Neural cell (in vitro differentiated cells): ENCODE results near the gene MTNR1B. TPM values are rescaled to one million over a fixed set of nuclear protein-coding genes. Genes with fewer than 3 reads are reported as not detected.

Experiments used
- H2AFZ ChIP-seq: fragments of 200-600, 300-800 bp; sonication (generic), shearing (Covaris generic); 2 replicates; pipeline ENCODE4 v1.6.0; 2014; ENCODE audit warnings: low read depth, mild to moderate bottlenecking, antibody characterized with exemption, low read length, moderate library complexity
- H3F3A ChIP-seq: fragments of 200-600 bp; shearing (Covaris generic); 2 replicates; pipeline ENCODE4 v1.6.1; 2016; ENCODE audit warnings: mild to moderate bottlenecking, moderate library complexity, mixed read lengths, antibody characterized with exemption, low read length; ENCODE audit not compliant: insufficient read depth, poor library complexity, severe bottlenecking
- H3K27ac ChIP-seq: fragments of 200-600, 300-800 bp; sonication (generic), shearing (Covaris generic); 2 replicates; pipeline ENCODE4 v1.5.1; 2014; ENCODE audit warnings: mild to moderate bottlenecking, low read length, moderate library complexity
- H3K27me3 ChIP-seq: fragments of 300-800, 200-600 bp; sonication (generic), shearing (Covaris generic); 2 replicates; pipeline ENCODE4 v1.6.0; 2014; ENCODE audit warnings: mild to moderate bottlenecking, low read depth, low read length, moderate library complexity; ENCODE audit not compliant: insufficient read depth
- H3K36me3 ChIP-seq: fragments of 300-800, 200-600 bp; sonication (generic), shearing (Covaris generic); 2 replicates; pipeline ENCODE4 v1.5.1; 2014; ENCODE audit warnings: mild to moderate bottlenecking, antibody characterized with exemption, low read length, moderate library complexity; ENCODE audit not compliant: insufficient read depth
- H3K4me2 ChIP-seq: fragments of 300-800, 200-600 bp; sonication (generic), shearing (Covaris generic); 2 replicates; pipeline ENCODE4 v1.6.0; 2014; ENCODE audit warnings: mild to moderate bottlenecking, low read length
- H3K4me3 ChIP-seq: fragments of 300-800, 200-600 bp; sonication (generic), shearing (Covaris generic); 2 replicates; pipeline ENCODE4 v1.5.1; 2014; ENCODE audit warnings: mild to moderate bottlenecking, low read length, moderate library complexity
- H3K79me2 ChIP-seq: fragments of 200-600 bp; shearing (Covaris generic); replicated peaks from 2 replicates; pipeline ENCODE4 v1.6.0; 2014; ENCODE audit warnings: mild to moderate bottlenecking, low read length, moderate library complexity; ENCODE audit not compliant: insufficient read depth
- H3K9ac ChIP-seq: fragments of 300-800, 200-600 bp; sonication (generic), shearing (Covaris generic); 2 replicates; pipeline ENCODE4 v1.6.1; 2016; ENCODE audit warnings: mild to moderate bottlenecking, low read length, mixed read lengths
- H3K9me2 ChIP-seq: fragments of 200-600 bp; shearing (Covaris generic); 2 replicates; pipeline ENCODE4 v1.6.1; 2016; ENCODE audit warnings: mild to moderate bottlenecking, low read length, mixed read lengths; ENCODE audit not compliant: insufficient read depth
- H3K9me3 ChIP-seq: fragments of 200-600, 300-800 bp; sonication (generic), shearing (Covaris generic); 2 replicates; pipeline ENCODE4 v1.6.1; 2016; ENCODE audit warnings: mild to moderate bottlenecking, mixed run types, low read length, moderate library complexity, mixed read lengths
- H4K20me1 ChIP-seq: fragments of 200-600 bp; shearing (Covaris generic); 2 replicates; pipeline ENCODE4 v1.6.1; 2016; ENCODE audit warnings: mild to moderate bottlenecking, mixed run types; ENCODE audit not compliant: insufficient read depth
- EP300 ChIP-seq: fragments of 450-650 bp; conservative IDR thresholded peaks from 2 replicates; pipeline ENCODE4 v1.6.1; 2014; ENCODE audit warnings: antibody characterized with exemption, mild to moderate bottlenecking, moderate library complexity; ENCODE audit not compliant: poor library complexity, severe bottlenecking
- EZH2 ChIP-seq: fragments of 200-600, 300-800 bp; shearing (Covaris generic), sonication (generic); IDR thresholded peaks from 2 replicates; pipeline ENCODE4 v1.6.1; 2014; ENCODE audit warnings: antibody characterized with exemption, low read length, borderline replicate concordance, mild to moderate bottlenecking; ENCODE audit not compliant: insufficient read depth, poor library complexity, severe bottlenecking
- MXI1 ChIP-seq: fragments of 450-650 bp; conservative IDR thresholded peaks from 2 replicates; pipeline ENCODE4 v1.6.1; 2014; ENCODE audit warnings: antibody characterized with exemption, mild to moderate bottlenecking; ENCODE audit not compliant: poor library complexity, severe bottlenecking
- POLR2AphosphoS5 ChIP-seq: IDR thresholded peaks from 2 replicates; pipeline ENCODE4 v1.6.1; 2012
- RAD21 ChIP-seq: fragments of 450-650 bp; conservative IDR thresholded peaks from 2 replicates; pipeline ENCODE4 v1.6.1; 2014; ENCODE audit warnings: antibody characterized with exemption, mild to moderate bottlenecking, moderate library complexity
- REST ChIP-seq: IDR thresholded peaks from 2 replicates; pipeline ENCODE4 v1.6.1; 2012; ENCODE audit warnings: borderline replicate concordance
- SMC3 ChIP-seq: fragments of 450-650 bp; conservative IDR thresholded peaks from 2 replicates; pipeline ENCODE4 v1.6.1; 2014; ENCODE audit warnings: antibody characterized with exemption, mild to moderate bottlenecking, moderate library complexity; ENCODE audit not compliant: poor library complexity
- TAF1 ChIP-seq: IDR thresholded peaks from 2 replicates; pipeline ENCODE4 v1.6.1; 2012; ENCODE audit warnings: low read depth
- polyA plus RNA-seq: library from polyadenylated mRNA; depleted of rRNA; stranded (reverse); fragments of >200 nt; gene quantifications from 2 replicates; pipeline ENCODE4 v1.2.3, GENCODE V29; 2014
- small RNA-seq, 3 experiments: library from RNA; depleted of rRNA; stranded (forward); fragments of <200 nt; gene quantifications; one replicate each; pipeline ENCODE3, GENCODE V24; 2012
- TF ChIP-seq, protein P1 (sequence below): fragments of 450-650 bp; IDR thresholded peaks from 2 replicates; pipeline ENCODE4 v1.5.1; 2014; ENCODE audit warnings: antibody characterized with exemption, mild to moderate bottlenecking, moderate library complexity; ENCODE audit not compliant: poor library complexity, severe bottlenecking

The MTNR1B gene
- polyA plus RNA-seq, 1 donor from 2014 or later: not detected

DNA sequence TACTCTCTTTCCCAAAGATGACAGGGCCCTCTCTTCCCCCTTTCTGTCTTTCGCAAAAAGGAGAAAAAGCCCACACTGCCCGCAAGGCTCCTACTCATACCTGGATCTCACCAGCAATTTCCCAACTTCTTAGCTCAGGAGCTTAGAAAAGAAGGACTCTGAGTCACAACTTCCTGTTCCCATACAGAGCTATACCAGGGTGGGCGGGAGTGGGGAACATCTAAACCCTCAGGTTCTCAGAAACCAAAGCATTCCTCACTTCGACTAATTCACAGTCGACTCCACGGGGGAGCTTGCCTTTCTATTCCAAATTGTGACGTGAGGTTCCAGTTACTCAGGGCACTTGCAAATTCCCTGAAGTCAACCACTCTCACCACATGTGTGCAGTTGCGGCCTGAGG, 61.9 kb downstream of the MTNR1B start:
- Histone ChIP-seq H3K79me2 (no peaks in the 10 kb centered on the region), H3K4me3 (no peak overlapping the region), H3K9me3 (no peaks in the 10 kb centered on the region), H3K9ac (no peak overlapping the region), H4K20me1 (no peaks in the 10 kb centered on the region), H3K9me2 (no peaks in the 10 kb centered on the region), H3K4me2 (no peak overlapping the region), H3K27ac (no peak overlapping the region), H3K27me3 (no peaks in the 10 kb centered on the region), H3K36me3 (no peaks in the 10 kb centered on the region), H2AFZ (no peak overlapping the region), H3F3A (no peaks in the 10 kb centered on the region)
- no peak for TF ChIP-seq MXI1
- no peak for TF ChIP-seq REST
- no peak for TF ChIP-seq EZH2
- TF ChIP-seq, protein P1, sequence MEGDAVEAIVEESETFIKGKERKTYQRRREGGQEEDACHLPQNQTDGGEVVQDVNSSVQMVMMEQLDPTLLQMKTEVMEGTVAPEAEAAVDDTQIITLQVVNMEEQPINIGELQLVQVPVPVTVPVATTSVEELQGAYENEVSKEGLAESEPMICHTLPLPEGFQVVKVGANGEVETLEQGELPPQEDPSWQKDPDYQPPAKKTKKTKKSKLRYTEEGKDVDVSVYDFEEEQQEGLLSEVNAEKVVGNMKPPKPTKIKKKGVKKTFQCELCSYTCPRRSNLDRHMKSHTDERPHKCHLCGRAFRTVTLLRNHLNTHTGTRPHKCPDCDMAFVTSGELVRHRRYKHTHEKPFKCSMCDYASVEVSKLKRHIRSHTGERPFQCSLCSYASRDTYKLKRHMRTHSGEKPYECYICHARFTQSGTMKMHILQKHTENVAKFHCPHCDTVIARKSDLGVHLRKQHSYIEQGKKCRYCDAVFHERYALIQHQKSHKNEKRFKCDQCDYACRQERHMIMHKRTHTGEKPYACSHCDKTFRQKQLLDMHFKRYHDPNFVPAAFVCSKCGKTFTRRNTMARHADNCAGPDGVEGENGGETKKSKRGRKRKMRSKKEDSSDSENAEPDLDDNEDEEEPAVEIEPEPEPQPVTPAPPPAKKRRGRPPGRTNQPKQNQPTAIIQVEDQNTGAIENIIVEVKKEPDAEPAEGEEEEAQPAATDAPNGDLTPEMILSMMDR: no peak
- no peak for TF ChIP-seq POLR2AphosphoS5
- no peak for TF ChIP-seq RAD21
- no peak for TF ChIP-seq TAF1
- TF ChIP-seq EP300: no peak
- no peak for TF ChIP-seq SMC3

Small RNA genes lying within 50 kb of the gene (small RNA-seq; reads per million reads assigned to genes)
- 0 reads per million in 3 experiments for gene SNRPGP16

Other genes starting within 250 kb of the MTNR1B start
- 28.5 and 34.9 TPM in 2 replicates for gene SLC36A4, start 228.3 kb downstream of the MTNR1B start, polyA plus RNA-seq